Activated T-helper 2 cell treated with anti-CD3 and anti-CD28 coated beads, Interferon-gamma antibody, Interleukin-2, Interleukin-4, amounts not matched to agents 10 μg/mL and 5 μg/mL and 100 μg/mL, durations not matched to agents 14 hours and 24 hours and 36 hours (primary cell): ENCODE data around the gene ALDH1L2. TPM values are rescaled to one million over a fixed set of nuclear protein-coding genes. Genes with fewer than 3 reads are reported as not detected.

ENCODE experiments used
- DNase-seq: peaks from one replicate; pipeline ENCODE4 v3.0.0; 2021; ENCODE audit warnings: low spot score
- H3K27ac Mint-ChIP-seq: one replicate; pipeline ENCODE4 v1.8.0; 2021; ENCODE audit warnings: mixed read lengths
- H3K27me3 Mint-ChIP-seq: one replicate; pipeline ENCODE4 v1.8.0; 2021; ENCODE audit warnings: low read depth, mixed read lengths
- H3K36me3 Mint-ChIP-seq: one replicate; pipeline ENCODE4 v1.8.0; 2021; ENCODE audit warnings: low read depth, mixed read lengths
- H3K4me1 Mint-ChIP-seq: one replicate; pipeline ENCODE4 v1.8.0; 2021; ENCODE audit warnings: low read depth, mixed read lengths
- H3K4me3 Mint-ChIP-seq: one replicate; pipeline ENCODE4 v1.8.0; 2021; ENCODE audit warnings: low read depth, mild to moderate bottlenecking, moderate library complexity, mixed read lengths
- H3K9me3 Mint-ChIP-seq: one replicate; pipeline ENCODE4 v1.8.0; 2021; ENCODE audit warnings: mixed read lengths
- intact Hi-C: fragments of 100-400 bp; cut with micrococcal nuclease; formaldehyde crosslinking; loops from one replicate; pipeline ENCODE4 v1.15.1; 2023
- total RNA-seq: library from RNA; stranded (reverse); gene quantifications from 2 replicates; pipeline ENCODE4 v1.2.3, GENCODE V29; 2022

Gene ALDH1L2
- 1.0 and 1.4 TPM in 2 replicates for total RNA-seq

DNA sequence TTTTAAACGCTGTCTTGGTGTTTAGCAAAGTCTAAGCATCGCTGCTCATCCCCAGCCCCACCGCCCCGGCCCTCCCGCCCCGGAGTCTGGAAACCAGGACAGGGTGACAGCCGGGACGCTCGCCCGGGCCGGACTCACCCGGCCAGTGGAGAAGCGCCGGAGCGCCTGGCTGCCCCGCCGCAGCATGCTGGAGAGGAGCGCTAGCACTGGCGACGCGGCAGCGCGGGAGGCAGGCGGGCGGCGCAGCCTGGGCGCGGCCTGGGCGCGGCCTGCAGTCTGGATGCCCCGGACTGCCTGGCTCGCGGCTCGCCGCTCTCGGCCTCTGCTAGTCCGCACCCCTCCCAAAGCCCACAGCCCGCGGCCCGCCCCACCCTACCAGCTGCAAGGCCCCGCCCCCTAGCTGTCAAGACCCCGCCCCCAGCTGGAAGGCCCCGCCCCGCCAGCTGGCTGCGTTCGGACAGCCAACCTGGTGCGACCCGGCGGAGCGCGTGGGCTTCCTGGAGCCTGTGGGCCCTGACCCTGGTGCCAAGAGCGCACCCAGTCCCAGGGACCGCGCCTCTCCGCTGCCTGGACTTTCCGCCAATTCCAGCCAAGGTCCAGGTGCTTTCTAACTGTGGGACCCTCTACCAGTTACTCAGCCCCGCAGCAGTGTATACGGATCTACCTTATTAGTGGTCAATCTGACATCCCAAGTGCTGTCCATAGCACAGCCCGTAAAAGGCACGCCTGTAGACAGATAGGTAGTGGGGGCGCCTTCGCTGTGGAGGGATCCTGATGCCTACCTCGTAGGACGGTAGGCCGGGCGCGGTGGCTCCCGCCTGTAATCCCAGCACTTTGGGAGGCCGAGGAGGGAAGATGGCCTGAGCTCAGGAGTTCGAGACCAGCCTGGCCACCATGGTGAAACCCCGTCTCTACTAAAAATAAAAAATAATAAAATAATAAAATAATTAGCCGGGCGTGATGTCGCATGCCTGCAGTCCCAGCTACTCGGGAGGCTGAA, at the start of gene ALDH1L2:
Gene ALDH1L2, minus strand, starts transcription at position 208 of the 1,000 bp plus-strand sequence. Its CDS starts 22 bp downstream, at position 186.
- H3K36me3 Mint-ChIP-seq, result no peaks in the 10 kb centered on the region
- peak within 1 kb of the TSS; percentile 44 for H3K27ac Mint-ChIP-seq
- intact Hi-C loops, result loop anchor here (1.0 kb wide), 1 partner anchor 23 kb away; the partner anchor contains the start of gene WASHC4
- H3K9me3 Mint-ChIP-seq, result no peaks in the 10 kb centered on the region
- peak within 1 kb of the TSS; percentile 80 for H3K4me3 Mint-ChIP-seq
- peak; percentile 60 for DNase-seq
- H3K27me3 Mint-ChIP-seq, result peaks cover 33% of the 10 kb centered on the region
- peaks cover 8% of the 10 kb centered on the region for H3K4me1 Mint-ChIP-seq

DNA sequence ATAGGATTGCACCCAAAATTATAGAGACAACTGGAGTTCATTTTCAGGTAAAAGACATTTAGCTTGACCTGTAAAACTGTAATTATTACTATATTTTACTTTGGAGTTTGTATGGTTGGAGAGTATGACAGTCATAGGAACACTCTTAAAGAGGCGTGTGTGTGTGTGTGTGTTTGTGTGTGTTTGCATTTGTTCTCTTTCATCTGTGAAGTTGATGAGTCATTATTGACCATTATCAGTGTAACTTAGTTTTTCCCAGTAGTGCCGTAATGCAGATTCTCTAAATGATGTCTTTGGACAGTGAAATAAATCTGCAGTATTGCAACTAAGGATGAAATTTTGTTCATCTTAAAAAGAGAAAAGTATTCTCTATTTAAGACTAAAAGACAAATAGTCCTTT, 36.3 kb upstream of the ALDH1L2 start:
- Mint-ChIP-seq H3K36me3 (peaks cover 75% of the 10 kb centered on the region), H3K27me3 (no peaks in the 10 kb centered on the region), H3K9me3 (no peaks in the 10 kb centered on the region), H3K4me1 (peaks cover 10% of the 10 kb centered on the region), H3K27ac (no peak overlapping the region), H3K4me3 (no peak overlapping the region)
- DNase-seq, result no peak
- intact Hi-C loops, result no loop called here

DNA sequence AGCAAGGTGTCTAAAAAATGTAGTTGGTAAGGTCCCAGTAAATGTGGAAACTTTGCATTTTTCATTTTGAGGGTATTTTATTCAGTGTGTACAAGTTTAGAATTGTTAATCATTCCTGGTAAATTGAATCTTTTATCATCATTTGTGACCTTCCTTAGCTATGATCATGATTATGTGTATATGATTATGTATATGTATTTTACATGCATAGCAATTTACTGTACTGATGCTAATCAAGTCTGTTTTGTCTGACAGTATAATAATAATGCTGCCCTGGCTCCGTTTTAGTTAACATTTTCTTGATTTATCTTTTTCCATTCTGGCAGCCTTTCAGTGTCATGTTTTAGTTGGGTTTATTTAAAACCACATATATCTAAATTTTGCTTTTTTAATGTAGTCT, 32.7 kb upstream of the ALDH1L2 start:
- intact Hi-C loops, result no loop called here
- DNase-seq, result no peak
- Mint-ChIP-seq H3K27ac (no peak overlapping the region), H3K4me1 (peaks cover 16% of the 10 kb centered on the region), H3K4me3 (no peak overlapping the region), H3K27me3 (no peaks in the 10 kb centered on the region), H3K36me3 (peaks cover 79% of the 10 kb centered on the region), H3K9me3 (no peaks in the 10 kb centered on the region)

DNA sequence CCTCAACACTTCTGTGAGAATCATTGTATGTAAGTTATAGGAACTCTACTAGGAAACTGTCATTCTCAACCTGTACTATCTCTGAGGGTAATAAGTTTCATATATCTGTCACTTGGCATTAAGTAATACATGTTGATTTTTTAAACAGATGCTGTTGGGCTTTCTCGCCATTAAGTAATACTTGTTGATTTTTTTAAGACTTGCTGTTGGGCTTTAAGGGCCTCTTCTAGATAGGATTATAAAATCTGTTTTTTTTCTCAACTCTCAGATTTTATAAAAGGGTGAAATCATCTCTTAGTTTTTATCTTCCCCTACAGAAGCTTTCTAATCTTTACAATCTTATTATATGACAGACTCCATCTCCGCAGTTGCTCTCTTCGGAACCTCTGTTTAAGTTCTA, 28.8 kb upstream of the ALDH1L2 start:
- peaks cover 36% of the 10 kb centered on the region for H3K4me1 Mint-ChIP-seq
- intact Hi-C loops, result no loop called here
- DNase-seq, result no peak
- peaks cover 68% of the 10 kb centered on the region for H3K36me3 Mint-ChIP-seq
- no peak overlapping the region for H3K27ac Mint-ChIP-seq
- no peaks in the 10 kb centered on the region for H3K9me3 Mint-ChIP-seq
- no peaks in the 10 kb centered on the region for H3K27me3 Mint-ChIP-seq
- H3K4me3 Mint-ChIP-seq, result no peak overlapping the region

DNA sequence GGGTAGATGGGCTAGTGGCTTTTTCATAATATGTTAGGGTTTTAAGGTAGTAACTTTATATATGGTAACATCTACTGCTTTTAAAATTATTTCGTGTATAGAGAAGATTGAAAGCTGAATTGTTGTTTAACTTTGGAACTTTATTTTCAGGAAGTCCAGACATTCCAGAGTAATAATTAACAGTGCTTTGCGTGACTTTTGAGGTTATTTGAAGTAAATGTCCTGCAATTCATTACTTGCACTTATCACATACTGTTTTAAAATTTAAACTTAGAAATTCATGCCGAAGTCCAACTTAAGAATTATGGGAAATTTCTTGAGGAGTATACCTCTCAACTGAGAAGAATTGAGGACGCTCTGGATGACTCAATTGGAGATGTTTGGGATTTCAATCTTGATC, 26.6 kb upstream of the ALDH1L2 start:
- Mint-ChIP-seq H3K27ac (no peak overlapping the region), H3K4me3 (no peak overlapping the region), H3K4me1 (peaks cover 39% of the 10 kb centered on the region), H3K27me3 (peaks cover 5% of the 10 kb centered on the region), H3K36me3 (peaks cover 54% of the 10 kb centered on the region), H3K9me3 (no peaks in the 10 kb centered on the region)
- DNase-seq, result no peak
- intact Hi-C loops, result no loop called here

DNA sequence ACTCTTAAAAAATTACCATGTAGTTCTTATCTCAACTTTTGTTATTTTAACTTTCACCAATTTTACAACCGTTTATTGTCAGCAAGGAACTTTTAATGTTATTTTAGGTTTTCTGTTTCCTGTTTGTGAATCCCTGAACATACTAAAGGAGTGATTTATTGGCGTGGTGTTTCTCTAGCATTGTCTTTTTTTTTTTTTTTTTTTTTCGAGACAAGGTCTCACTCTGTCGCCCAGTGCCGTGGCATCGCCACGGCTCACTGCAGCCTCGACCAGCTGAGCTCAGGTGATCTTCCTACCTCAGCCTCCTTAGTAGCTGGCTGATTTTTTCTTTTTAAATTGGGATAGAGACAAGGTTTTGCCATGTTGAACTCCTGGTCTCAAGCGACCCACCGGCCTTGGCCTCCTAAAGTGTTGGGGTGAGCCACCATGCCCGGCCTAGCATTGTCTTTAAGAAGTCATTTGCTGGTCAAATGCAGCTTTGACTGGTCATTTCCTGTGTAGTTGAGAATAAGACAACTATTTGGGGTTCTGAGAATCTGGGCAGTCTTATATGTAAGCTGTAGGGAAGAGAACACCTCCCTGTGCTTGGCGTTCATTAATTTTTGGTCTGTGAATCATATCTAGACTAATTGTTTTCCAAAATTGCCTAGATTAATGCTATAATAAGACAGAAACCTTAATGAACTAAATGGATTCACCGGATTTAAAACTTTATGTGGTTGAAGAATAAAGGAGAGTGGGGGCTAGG, 25.4 kb upstream of the ALDH1L2 start:
- peaks cover 4% of the 10 kb centered on the region for H3K9me3 Mint-ChIP-seq
- DNase-seq, result no peak
- peak overlapping the region; percentile 96 for H3K4me3 Mint-ChIP-seq
- peak overlapping the region; percentile 18 for H3K27ac Mint-ChIP-seq
- H3K36me3 Mint-ChIP-seq, result peaks cover 46% of the 10 kb centered on the region
- peaks cover 37% of the 10 kb centered on the region for H3K4me1 Mint-ChIP-seq
- H3K27me3 Mint-ChIP-seq, result peaks cover 9% of the 10 kb centered on the region
- intact Hi-C loops, result loop anchor here (2.0 to 5.0 kb wide), 4 partner anchors 125 to 971 kb away; partner anchors contain the start of genes C12orf75, CHST11 and NFYB

DNA sequence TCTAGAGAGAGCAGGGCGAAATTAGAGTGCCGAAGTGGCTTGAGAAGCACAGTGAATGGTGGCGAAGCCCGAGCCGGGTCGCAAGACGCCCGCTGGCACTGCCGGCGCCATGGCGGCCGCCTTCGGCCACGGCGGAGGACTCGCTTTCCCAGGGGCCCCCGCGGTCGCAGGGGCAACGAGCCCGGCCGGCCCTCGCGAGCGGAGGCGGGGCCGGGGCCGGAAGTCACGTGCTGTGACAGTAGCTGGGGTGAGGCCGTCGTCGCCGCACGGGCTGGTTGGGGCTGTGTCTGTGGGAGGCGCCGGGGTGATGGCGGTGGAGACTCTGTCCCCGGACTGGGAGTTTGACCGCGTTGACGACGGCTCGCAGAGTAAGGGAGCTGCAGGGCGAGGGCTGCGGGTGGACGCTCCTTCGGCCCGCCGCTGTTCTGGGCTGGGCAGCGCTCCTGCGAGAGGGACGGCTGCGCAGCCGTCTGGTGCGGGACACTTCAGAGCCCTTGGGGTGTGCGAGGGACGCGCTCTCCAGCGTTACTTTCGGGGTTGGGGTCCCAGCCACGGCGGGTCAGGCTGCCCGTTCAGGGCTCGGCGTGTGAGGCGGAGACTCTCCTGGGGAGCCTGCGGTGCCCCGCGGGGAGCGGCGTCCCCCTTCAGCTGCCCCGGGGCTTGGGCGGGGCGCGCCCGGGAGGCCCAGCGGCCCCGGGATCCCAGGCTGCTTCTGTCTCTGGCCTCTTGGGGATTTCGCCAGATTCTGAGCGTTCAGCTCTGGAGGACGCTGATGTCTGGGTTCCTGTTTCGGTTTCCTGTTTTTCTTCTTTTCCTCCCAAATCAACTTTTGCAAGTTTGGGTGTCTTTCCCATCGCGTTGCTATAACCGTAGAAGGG, 23.5 kb upstream of the ALDH1L2 start, which contains the start of gene WASHC4:
Gene WASHC4, plus strand, starts transcription at position 238 of the 878 bp plus-strand sequence. Its CDS starts 70 bp downstream, at position 308.
- Mint-ChIP-seq H3K36me3 (peaks cover 29% of the 10 kb centered on the region), H3K27me3 (peaks cover 16% of the 10 kb centered on the region), H3K9me3 (peaks cover 4% of the 10 kb centered on the region), H3K27ac (peak within 1 kb of the TSS; percentile 92), H3K4me3 (peak within 1 kb of the TSS; percentile 96), H3K4me1 (peaks cover 33% of the 10 kb centered on the region)
- intact Hi-C loops, result loop anchor here (1.0 to 5.0 kb wide), 5 partner anchors 23 to 969 kb away; partner anchors contain the start of genes ALDH1L2, C12orf75, CHST11 and NFYB
- DNase-seq, result peak; percentile 94

DNA sequence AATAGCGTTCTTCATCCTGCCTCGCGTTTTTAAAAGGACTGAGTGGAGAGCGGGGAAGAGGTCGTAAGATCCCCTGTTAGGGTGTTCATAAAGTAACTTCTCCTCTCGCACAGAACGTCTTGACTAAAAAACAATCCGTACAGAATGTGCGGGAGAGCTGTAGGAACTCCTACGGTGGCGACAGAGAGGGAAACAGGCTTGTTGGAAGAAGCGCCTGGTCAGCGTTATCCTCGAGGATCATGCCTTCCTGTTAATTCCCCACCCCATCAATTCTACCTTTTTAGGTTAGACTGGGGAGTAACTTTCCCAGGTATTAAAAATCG, 22.9 kb upstream of the ALDH1L2 start:
- Mint-ChIP-seq H3K36me3 (peaks cover 23% of the 10 kb centered on the region), H3K4me3 (peak overlapping the region; percentile 96), H3K4me1 (peaks cover 30% of the 10 kb centered on the region), H3K9me3 (peaks cover 4% of the 10 kb centered on the region), H3K27me3 (peaks cover 20% of the 10 kb centered on the region), H3K27ac (peak overlapping the region; percentile 85)
- no peak for DNase-seq
- intact Hi-C loops, result loop anchor here (1.0 to 5.0 kb wide), 3 partner anchors 23 to 650 kb away; partner anchors contain the start of genes ALDH1L2, C12orf75 and CHST11

DNA sequence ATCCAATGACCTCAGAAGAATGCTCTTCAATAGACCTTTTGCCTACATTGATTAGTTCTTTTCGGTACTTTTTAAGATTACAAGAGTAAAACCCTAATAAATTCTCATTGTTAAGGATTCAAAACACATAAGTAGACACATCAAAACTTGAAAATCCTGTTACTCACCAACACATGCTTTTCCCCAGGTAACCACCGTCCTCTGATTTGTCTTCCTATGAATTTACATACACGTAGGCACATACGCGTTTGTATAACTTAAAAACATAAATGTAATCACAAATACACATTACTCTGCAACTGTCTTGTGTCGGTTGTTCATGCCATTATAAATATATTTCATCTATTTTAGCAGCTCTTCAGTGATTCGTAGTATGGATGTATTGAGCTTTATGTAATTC, 22.4 kb upstream of the ALDH1L2 start:
- peaks cover 26% of the 10 kb centered on the region for H3K4me1 Mint-ChIP-seq
- H3K27me3 Mint-ChIP-seq, result peaks cover 23% of the 10 kb centered on the region
- H3K9me3 Mint-ChIP-seq, result peaks cover 4% of the 10 kb centered on the region
- H3K4me3 Mint-ChIP-seq, result peak overlapping the region; percentile 96
- no peak for DNase-seq
- peaks cover 18% of the 10 kb centered on the region for H3K36me3 Mint-ChIP-seq
- intact Hi-C loops, result loop anchor here (1.0 to 5.0 kb wide), 3 partner anchors 22 to 649 kb away; partner anchors contain the start of genes ALDH1L2, C12orf75 and CHST11
- H3K27ac Mint-ChIP-seq, result peak overlapping the region; percentile 85

DNA sequence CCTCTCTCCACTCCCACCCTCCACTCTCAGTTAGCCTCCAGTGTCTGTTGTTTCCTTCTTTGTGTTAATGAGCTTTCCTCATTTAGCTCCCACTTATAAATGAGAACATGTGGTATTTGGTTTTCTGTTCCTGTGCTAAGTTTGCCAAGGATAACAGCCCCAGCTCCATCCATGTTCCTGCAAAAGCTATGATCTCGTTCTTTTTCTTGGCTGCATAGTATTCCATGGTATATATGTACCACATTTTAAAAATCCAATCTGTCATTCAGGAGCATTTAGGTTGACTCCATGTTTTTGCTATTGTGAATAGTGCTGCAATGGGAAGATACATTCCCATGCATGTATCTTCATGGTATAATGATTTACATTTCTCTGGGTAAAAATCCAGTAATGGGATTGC, 20.5 kb upstream of the ALDH1L2 start:
- H3K27me3 Mint-ChIP-seq, result peaks cover 33% of the 10 kb centered on the region

DNA sequence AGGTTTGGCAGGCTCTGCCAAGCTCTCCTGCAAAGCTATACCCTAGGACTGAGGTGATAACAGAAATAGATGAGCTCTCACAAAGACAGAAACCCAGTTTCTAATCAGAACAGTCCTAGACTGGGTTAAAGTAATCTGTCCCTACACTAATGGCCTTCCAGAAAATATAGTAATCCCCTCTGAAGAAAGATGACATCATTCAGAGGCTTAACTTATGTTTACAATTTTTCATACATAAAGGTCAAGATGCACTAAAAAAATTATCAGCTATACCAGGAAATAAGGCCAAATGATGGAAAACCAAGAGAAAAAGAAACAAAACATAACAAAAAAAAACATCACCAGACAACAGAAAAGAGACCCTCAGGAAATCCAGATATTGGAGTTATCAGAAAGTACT, 18.4 kb upstream of the ALDH1L2 start:
- H3K4me1 Mint-ChIP-seq, result peaks cover 12% of the 10 kb centered on the region
- H3K4me3 Mint-ChIP-seq, result no peak overlapping the region
- DNase-seq, result no peak
- H3K36me3 Mint-ChIP-seq, result no peaks in the 10 kb centered on the region
- H3K27me3 Mint-ChIP-seq, result peaks cover 54% of the 10 kb centered on the region
- intact Hi-C loops, result no loop called here
- H3K27ac Mint-ChIP-seq, result no peak overlapping the region
- peaks cover 11% of the 10 kb centered on the region for H3K9me3 Mint-ChIP-seq

More for the DNA sequence above, 20.5 kb upstream of the ALDH1L2 start:
- Mint-ChIP-seq H3K4me3 (no peak overlapping the region), H3K4me1 (peaks cover 25% of the 10 kb centered on the region), H3K36me3 (peaks cover 10% of the 10 kb centered on the region), H3K27ac (no peak overlapping the region), H3K9me3 (peaks cover 4% of the 10 kb centered on the region)
- intact Hi-C loops, result loop anchor here (5.0 kb wide), 2 partner anchors 228 to 647 kb away; partner anchors contain the start of genes C12orf75 and CHST11
- DNase-seq, result no peak

DNA sequence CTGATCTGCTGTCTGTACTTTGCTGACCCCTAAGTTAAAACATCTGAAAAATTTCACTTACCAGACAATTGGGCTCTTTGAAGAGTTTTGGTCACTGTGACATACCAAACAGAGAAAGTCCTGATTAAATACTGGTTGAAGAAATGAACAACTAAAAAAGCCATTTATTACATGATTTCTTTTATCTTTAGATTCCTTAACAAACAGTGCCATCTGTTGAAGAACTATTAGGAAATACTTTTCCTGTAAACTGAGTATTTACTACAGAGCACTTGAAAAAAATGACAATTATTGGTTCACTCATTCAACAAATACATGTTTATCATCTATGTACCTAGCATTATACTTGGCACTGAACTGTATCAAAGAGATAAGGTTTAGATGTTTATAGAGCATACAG, 16.7 kb upstream of the ALDH1L2 start:
- peaks cover 7% of the 10 kb centered on the region for H3K4me1 Mint-ChIP-seq
- intact Hi-C loops, result no loop called here
- no peak overlapping the region for H3K27ac Mint-ChIP-seq
- H3K9me3 Mint-ChIP-seq, result peaks cover 21% of the 10 kb centered on the region
- peaks cover 53% of the 10 kb centered on the region for H3K27me3 Mint-ChIP-seq
- no peak overlapping the region for H3K4me3 Mint-ChIP-seq
- no peaks in the 10 kb centered on the region for H3K36me3 Mint-ChIP-seq
- no peak for DNase-seq
